AG04450 (cell line): ENCODE results near the gene S100Z. TPM values are rescaled to one million over a fixed set of nuclear protein-coding genes. Genes with fewer than 3 reads are reported as not detected.
"Not testable (repeated sequence)": the region's sequence is repeated elsewhere in the genome, so short reads cannot be mapped to it uniquely, and the experiment has no call there.

Experiments
- CTCF ChIA-PET: fragments of 300-600, 350-600 bp; formaldehyde crosslinking; extraction: SDS; loops from one replicate; lab custom pipeline; 2022; ENCODE audit warnings: antibody characterized with exemption, inconsistent platforms; lab: Charles Lee
- POLR2A ChIA-PET: fragments of 350-600 bp; formaldehyde crosslinking; extraction: SDS; loops from one replicate; lab custom pipeline; 2021; ENCODE audit warnings: antibody characterized with exemption, inconsistent platforms; lab: Yijun Ruan, JAX
- DNase-seq: peaks from one replicate; pipeline ENCODE4 v3.0.0-alpha.2; 2011; ENCODE audit warnings: low read depth, low spot score
- H3K27ac ChIP-seq: one replicate; pipeline ENCODE4 v1.5.1; 2012; ENCODE audit warnings: low read depth, low read length, control low read depth
- H3K27me3 ChIP-seq: one replicate; pipeline ENCODE4 v1.6.0; 2012; ENCODE audit warnings: low read length; ENCODE audit not compliant: control insufficient read depth, insufficient read depth
- H3K4me3 ChIP-seq: 2 replicates; pipeline ENCODE4 v1.5.1; 2011; ENCODE audit warnings: mild to moderate bottlenecking, low read depth, low read length, control low read depth
- H3K9me3 ChIP-seq: 2 replicates; pipeline ENCODE4 v1.5.1; 2012; ENCODE audit warnings: low read length; ENCODE audit not compliant: control insufficient read depth, insufficient read depth
- CTCF ChIP-seq: IDR thresholded peaks from 2 replicates; pipeline ENCODE4 v1.5.1; 2011; ENCODE audit warnings: low read depth, low read length, control low read depth, inconsistent platforms
- polyA plus RNA-seq: library from polyadenylated mRNA; depleted of rRNA; stranded (reverse); fragments of >200 nt; gene quantifications from 2 replicates; pipeline ENCODE4 v1.2.3, GENCODE V29; 2011

Gene S100Z
- polyA plus RNA-seq, 1 experiment = not detected

- H3K27me3 ChIP-seq = peaks cover 14% of the 10 kb centered on the region
- TF ChIP-seq CTCF = no peak
These were observed 46.4 kb downstream of the S100Z start for GRCh38 chr5:76896196-76896595.

GRCh38 chr5:76901522-76901921, 51.7 kb downstream of the S100Z start:
- POLR2A ChIA-PET = no interaction called here
- Histone ChIP-seq H3K9me3 (no peaks in the 10 kb centered on the region), H3K27ac (no peak overlapping the region), H3K27me3 (no peaks in the 10 kb centered on the region), H3K4me3 (no peak overlapping the region)
- TF ChIP-seq CTCF = no peak
- no peak for DNase-seq
- CTCF ChIA-PET = no interaction called here

More at GRCh38 chr5:76896196-76896595, 46.4 kb downstream of the S100Z start:
- ChIA-PET CTCF (interaction anchor here (0.8 kb wide), 1 partner anchor 24 kb away, joined by 4 read pairs; no protein-coding TSS in a partner anchor), POLR2A (no interaction called here)
- Histone ChIP-seq H3K27ac (no peak overlapping the region), H3K9me3 (no peaks in the 10 kb centered on the region), H3K4me3 (no peak overlapping the region)
- DNase-seq = no peak

GRCh38 chr5:76908166-76908565, 58.4 kb downstream of the S100Z start:
- no peak for TF ChIP-seq CTCF
- H3K4me3 ChIP-seq = no peak overlapping the region
- H3K27me3 ChIP-seq = no peaks in the 10 kb centered on the region
- H3K9me3 ChIP-seq = no peaks in the 10 kb centered on the region
- CTCF ChIA-PET = no interaction called here
- no peak overlapping the region for H3K27ac ChIP-seq
- POLR2A ChIA-PET = no interaction called here
- DNase-seq = no peak

- H3K27ac ChIP-seq, H3K27me3 ChIP-seq, H3K9me3 ChIP-seq, CTCF ChIA-PET, H3K4me3 ChIP-seq, POLR2A ChIA-PET, DNase-seq: not testable (repeated sequence)
These were observed 60.6 kb downstream of the S100Z start for GRCh38 chr5:76910344-76910933.

GRCh38 chr5:76914671-76915070, 64.9 kb downstream of the S100Z start:
- DNase-seq = not testable (repeated sequence)

GRCh38 chr5:76918539-76918938, 68.7 kb downstream of the S100Z start:
- H3K27ac ChIP-seq = no peak overlapping the region
- no peak for TF ChIP-seq CTCF
- DNase-seq = no peak
- ChIA-PET CTCF (no interaction called here), POLR2A (interaction anchor here (0.6 kb wide), 1 partner anchor 275 kb away, joined by 5 read pairs; no protein-coding TSS in a partner anchor)
- no peaks in the 10 kb centered on the region for H3K9me3 ChIP-seq
- H3K27me3 ChIP-seq = peaks cover 7% of the 10 kb centered on the region
- no peak overlapping the region for H3K4me3 ChIP-seq

More at GRCh38 chr5:76914671-76915070, 64.9 kb downstream of the S100Z start:
- CTCF ChIA-PET, POLR2A ChIA-PET, H3K27ac ChIP-seq, H3K9me3 ChIP-seq, H3K4me3 ChIP-seq, H3K27me3 ChIP-seq: not testable (repeated sequence)
